DMS153 (cell line): Measurements from ENCODE around the gene WDR43.
"Not testable (repeated sequence)": the region's sequence is repeated elsewhere in the genome, so short reads cannot be mapped to it uniquely, and the experiment has no call there.

Source experiments
- DNase-seq: peaks from one replicate; lab custom pipeline; 2025; lab: John Stamatoyannopoulos, UW

The WDR43 gene

DNA sequence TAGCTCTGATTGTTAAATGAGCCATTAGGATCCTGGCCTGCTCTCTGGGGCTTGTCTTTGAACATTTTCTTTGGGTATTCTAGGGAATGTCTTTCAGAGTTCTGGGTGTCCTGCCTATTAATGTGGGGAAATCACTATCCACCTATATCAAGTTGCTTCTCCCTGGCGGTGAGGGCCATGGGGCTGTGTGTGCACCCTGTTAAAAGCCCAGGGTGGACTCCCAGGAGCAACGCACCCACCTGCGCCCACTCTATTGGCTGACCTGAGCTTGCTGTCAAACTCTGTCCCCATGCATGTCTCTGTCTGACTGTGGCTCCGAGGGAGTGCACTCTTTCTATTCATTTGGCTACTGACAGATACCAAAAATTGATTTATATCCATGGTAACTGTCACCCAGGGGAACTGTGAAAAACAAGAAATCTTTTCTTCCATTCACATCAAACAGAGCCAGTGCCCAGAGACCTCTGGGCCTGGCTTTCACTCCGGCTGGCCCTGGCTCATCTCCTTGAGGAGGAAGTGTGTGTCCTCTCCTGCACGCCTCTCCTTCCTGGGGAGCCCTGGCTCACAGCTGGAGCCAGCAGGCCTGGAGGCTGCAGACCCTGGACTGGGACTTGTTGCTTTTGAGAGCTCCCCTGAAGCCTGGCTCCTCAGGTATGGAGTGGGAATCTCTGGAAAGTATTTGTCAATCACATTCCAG, 76.1 kb downstream of the WDR43 start:
- no peak for DNase-seq

DNA sequence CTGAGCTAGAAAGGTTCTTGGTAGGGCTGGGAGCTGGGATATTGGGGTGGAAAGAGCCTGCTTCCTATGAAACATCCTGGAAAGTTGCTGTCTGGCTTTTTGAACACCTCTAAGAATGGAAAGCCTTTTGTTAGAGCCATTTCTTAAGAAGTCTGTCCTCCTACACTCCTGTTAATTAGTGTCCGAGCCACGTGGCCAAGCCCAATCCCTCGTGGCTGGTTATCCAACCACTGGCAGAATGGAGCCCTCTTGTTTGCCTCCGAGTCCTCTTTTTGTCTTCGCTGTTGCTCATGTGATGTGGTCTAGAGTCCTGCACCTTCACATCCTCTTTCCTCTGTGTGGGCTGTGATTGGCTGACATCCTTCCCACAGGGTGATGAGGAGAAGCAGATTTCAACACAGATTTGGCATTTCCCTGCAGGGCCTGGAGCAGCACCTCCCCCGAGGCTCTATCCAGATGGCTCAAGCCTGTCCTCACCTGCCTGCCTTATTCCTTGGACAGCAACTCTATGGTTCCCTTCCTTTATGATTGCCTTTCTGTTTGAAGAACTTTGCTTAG, 78.4 kb downstream of the WDR43 start:
- DNase-seq = no peak

DNA sequence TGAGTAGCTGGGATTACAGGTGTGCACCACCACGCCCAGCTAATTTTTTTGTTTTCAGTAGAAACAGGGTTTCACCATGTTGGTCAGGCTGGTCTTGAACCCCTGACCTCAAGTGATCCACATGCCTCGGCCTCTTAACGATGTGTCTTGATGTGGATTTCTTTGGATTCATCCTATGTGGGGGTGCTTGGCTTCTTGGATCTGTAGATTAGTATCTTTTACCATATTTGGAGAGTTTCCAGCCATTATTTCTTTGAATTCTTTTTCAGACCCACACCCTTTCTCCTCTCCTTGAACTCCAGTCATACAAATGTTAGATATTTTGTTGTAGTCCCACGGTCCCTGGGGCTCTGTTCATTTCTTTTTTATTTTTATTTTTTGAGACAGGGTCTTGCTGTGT, 79.8 kb downstream of the WDR43 start:
- DNase-seq = no peak

GRCh38 chr2:28975671-28976070, 81.2 kb downstream of the WDR43 start:
- DNase-seq = no peak

DNA sequence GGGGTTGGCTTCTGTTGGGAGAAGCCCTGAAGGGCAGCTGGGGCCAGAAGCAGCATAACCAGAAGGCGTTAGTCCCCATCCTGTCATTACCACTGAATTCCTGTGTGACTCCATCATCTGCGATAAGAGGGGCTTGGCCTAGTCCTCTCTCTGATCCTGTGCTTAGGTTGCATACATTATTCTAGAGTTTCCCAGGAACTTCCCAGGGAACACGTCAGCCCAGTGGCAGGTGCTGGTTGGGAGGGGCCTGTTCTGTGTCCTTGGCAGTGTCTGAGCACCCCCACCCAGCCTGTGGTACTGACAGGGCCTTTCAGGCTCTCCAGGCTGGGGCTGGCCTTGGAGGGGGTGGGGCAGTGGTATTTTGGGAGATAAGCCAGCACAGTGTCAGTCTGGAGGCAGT, 82.1 kb downstream of the WDR43 start:
- no peak for DNase-seq

DNA sequence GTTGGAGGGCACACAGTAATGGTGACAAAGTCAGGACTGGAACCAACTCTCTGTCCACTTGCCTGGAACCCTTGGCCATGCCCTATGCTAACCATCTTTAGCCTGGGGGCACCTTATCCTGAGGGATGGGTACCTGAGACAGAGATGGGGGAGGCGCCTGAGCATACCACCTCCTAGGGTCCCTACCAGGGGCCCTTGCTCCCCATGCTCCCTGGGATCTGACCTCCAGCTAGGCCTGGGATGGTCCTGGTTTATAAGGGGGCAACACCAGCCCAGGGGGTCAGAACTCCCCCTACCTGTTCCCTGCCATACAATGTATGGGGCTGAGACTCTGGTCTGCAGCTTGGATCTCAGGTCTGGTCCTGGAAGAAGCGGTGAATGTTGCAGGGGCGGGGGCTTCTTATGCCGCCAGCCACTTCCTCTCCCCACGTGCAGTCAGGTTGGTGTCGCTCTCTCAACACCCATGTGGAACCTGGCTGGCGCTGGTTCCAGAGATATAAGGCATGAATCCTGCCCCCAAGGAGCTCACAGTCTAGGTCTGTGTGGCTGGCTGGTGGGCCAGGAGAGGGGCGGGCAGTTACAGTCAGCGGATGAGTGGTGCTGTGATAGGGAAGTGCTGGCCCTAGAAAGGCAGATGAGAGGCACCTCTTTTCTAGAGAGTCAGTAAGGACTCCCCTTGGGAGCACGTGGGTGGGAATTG, 82.9 kb downstream of the WDR43 start:
- no peak for DNase-seq

- DNase-seq = not testable (repeated sequence)
These were observed 83.5 kb downstream of the WDR43 start for GRCh38 chr2:28978001-28978400.

- DNase-seq = no peak
These were observed 84.1 kb downstream of the WDR43 start for GRCh38 chr2:28978606-28979005.

GRCh38 chr2:28979041-28979440, 84.6 kb downstream of the WDR43 start:
- no peak for DNase-seq

GRCh38 chr2:28979576-28980366, 85.3 kb downstream of the WDR43 start:
- DNase-seq = no peak

DNA sequence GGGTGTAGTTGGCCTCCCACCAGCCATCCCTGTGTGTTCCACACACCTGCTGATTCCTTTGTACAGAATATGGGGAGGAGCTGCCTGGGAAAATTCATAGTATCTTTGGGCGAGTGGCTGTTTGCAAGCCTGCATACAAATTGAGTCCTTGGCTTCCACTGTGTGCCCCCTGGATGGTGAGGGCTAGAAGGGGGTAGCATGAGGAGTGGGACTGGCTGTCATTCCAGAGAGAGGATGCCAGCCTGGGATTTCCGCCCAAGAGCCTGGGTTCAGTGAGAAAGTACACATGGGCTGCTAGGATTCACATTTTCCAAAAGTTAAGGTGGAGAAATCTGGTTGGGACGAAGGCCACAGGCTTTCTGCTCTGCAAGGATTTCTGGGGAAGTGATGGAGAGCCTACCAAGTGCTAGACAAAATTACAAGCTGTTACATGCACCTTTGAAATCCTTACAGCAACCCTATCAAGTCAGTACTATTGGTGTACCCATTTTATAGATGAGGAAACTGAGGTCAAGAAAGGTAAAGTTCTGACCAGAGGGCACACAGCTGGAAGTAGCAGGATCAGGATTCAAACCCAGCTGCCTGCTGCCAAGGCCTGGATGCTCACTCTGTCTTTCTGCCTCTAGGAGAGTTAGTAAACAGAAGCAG, 86.0 kb downstream of the WDR43 start:
- no peak for DNase-seq

- peak; percentile 57 for DNase-seq
These were observed 86.6 kb downstream of the WDR43 start, which contains the start of gene TOGARAM2 for GRCh38 chr2:28981016-28981441. Gene TOGARAM2, plus strand, starts transcription at chr2:28981298. Its CDS starts 13,537 bp downstream, at chr2:28994835.

DNA sequence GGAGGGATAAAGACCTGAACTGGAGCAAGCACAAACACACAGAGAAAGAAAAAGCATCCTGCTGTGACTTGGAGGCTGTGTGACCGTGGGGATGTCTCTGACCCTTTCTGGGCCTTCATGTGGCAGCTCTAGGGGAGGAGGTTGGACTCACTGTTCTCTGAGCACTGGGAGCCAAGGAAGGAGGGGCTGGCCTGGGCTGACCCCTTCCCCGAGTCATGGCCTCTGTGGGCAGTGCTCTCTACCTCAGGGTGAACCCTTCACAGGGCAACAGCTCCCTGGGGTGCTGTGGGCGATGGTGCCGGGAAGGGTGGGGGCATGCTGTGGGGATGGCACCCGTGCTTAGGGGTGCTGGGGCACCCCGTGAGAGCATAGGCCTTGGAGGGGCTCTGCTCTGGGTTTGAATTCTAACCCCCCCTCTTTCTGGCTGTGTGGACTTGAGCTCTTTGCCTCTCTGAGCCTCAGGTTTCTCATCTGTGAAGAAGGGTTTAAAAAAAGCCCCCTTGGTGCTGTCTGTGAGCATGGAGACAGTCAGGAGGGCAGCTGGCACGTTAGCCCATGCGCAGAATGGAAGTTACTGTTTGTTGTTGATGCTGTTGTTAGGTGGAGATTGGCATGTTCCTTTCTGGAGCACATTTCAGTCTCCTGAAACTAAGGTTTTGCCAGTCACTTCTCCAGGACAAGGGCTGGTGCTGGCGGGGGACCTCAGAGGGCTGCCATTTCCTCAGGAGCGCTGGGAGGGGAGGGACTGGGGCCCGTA, 87.3 kb downstream of the WDR43 start:
- no peak for DNase-seq

DNA sequence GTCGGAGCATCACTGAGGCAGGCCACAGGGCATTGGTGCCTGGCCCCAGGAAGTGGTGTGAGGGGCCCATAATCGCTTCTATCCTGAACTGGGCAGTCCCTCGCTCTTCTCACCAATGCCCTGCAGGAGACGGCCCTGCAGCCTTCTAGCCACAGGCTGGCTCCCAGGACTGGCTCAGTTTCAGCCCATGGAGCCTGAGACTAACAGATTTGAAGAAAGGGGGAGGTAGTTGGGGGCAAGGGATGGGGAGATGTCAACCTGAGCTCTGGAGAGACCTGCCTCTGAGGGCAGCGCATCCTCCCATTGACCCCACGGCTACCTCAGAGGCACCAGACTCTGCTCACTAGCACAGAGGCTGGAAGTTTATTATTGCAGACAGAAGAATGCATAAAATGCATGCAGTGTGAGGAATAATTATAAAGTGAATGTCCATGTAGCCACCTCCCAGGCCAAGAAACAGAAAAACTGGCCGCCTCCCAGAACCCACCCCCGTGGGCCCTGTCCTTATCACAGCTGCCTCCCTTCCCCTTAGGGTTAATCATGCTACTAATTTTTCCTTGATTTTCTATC, 88.0 kb downstream of the WDR43 start:
- DNase-seq = no peak

DNA sequence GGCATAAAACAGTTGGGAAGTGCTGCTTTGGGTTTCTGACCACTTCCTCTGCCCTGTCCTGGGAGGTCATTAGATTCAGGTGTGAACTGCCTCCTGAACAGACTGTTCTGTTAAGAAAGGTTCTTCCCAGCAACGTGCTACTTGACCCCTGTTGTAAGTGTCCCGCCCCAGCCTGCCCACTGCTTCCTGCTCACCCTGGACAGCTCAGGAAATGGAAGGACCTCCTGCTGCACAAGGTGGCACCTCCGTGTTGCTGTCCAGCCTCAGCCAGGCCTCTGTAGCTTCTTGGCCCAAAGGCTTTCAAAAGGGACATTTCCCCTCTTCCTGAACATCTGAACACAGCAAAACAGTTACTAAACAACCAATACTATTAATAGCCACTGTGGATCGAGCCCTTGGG, 92.0 kb downstream of the WDR43 start:
- DNase-seq = no peak

GRCh38 chr2:28989973-28990372, 95.5 kb downstream of the WDR43 start:
- DNase-seq = no peak

GRCh38 chr2:28990445-28990844, 96.0 kb downstream of the WDR43 start:
- DNase-seq = no peak

DNA sequence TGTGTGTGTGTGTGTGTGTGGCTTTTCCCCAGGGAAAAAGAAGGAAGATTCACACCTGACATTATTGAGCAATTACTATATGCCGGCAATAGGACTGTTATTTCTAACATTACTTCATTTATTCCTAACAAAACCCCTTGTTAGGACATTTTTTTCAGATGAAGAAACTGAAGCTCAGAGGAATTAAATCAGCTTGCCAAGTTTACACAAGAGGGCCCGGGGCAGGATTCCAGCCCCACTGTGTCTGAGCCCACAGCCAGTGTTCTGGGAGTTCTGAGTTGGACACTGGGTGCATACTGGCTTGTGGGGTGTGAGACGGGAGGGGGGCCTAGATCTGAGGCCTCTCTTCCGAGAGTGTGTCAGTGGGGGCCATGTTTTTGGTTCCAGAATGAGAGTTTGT, 96.6 kb downstream of the WDR43 start:
- DNase-seq = no peak

- DNase-seq = no peak
These were observed 97.0 kb downstream of the WDR43 start for GRCh38 chr2:28991460-28991859.

GRCh38 chr2:28993206-28993960, 98.9 kb downstream of the WDR43 start:
- DNase-seq = no peak
